ENCODE data around the gene FBN1.

Gene FBN1

DNA sequence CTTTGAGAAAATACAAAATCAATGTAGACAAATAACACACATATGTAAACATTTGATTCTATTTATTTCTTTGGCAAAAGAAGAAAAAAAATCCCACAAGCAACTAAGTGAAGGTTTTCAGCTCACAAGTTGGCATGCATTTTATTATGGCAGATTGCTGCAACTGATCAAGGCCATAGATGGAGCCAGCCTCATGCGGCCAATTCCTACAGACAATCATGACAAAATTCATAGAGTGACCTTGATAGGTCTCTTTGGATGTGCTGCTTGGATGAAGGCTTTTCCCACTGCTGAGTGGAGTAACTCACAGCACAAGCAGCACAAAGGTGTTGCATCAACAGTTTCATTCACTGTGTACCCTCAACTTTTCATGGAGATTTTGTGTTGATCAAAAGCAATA is 22.1 kb downstream of the FBN1 start:
- DNase-seq (ENCODE audit: low read depth in 1 of 2, low spot score in 1 of 2) = no peak

- no peak for DNase-seq (ENCODE audit: low read depth in 1 of 2, low spot score in 1 of 2)
Observed at GRCh38 chr15:48622237-48622636, 23.3 kb downstream of the FBN1 start.

GRCh38 chr15:48619446-48619845 is 26.1 kb downstream of the FBN1 start:
- no peak for DNase-seq (ENCODE audit: low read depth in 1 of 2, low spot score in 1 of 2)

DNA sequence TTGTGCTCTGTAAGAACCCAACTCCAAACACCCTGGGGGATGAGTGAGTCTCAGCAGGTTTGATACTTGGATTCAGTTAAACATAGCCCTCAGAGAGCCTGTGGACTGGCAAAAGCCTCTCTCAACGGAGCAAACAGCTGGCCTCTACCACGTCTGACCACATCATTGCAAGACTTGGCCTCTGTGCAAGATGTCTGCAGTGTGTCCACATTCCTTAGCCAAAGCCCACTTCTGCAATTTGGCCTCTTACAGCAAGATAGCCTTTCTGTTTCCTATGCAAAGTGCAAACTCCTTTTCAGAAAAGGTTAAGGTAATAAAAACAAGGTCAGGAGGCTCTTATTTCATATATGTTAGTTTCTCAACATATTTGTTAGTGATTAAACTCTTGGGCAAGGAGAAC is 27.9 kb downstream of the FBN1 start:
- no peak for DNase-seq (ENCODE audit: low read depth in 1 of 2, low spot score in 1 of 2)

GRCh38 chr15:48616216-48616615 is 29.3 kb downstream of the FBN1 start:
- no peak for DNase-seq (ENCODE audit: low read depth in 1 of 2, low spot score in 1 of 2)

GRCh38 chr15:48614051-48614450 is 31.5 kb downstream of the FBN1 start:
- DNase-seq (ENCODE audit: low read depth in 1 of 2, low spot score in 1 of 2) = no peak

GRCh38 chr15:48609486-48609885 is 36.0 kb downstream of the FBN1 start:
- DNase-seq (ENCODE audit: low read depth in 1 of 2, low spot score in 1 of 2) = no peak

DNA sequence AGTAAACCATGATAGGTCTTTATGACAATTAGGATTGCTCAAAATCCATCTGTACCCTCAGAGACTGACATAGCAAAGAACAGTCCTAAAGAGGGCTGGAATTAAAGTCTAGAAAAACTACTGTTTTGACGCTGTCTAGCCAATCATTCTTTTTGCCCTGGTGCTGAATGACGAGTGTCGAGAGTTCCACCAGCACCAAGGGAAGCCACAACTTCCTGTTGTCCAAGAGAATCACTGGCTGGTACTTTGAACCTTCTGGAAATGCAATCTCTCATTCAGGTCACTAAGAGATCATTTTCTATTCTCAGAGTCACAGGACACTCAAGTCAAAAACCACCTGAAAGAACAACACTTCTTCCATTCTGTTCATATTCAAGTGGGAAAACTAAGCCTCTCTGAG is 37.7 kb downstream of the FBN1 start:
- no peak for DNase-seq (ENCODE audit: low read depth in 1 of 2, low spot score in 1 of 2)

- DNase-seq (ENCODE audit: low read depth in 1 of 2, low spot score in 1 of 2) = no peak
Observed at GRCh38 chr15:48604567-48604966, 40.9 kb downstream of the FBN1 start.

DNA sequence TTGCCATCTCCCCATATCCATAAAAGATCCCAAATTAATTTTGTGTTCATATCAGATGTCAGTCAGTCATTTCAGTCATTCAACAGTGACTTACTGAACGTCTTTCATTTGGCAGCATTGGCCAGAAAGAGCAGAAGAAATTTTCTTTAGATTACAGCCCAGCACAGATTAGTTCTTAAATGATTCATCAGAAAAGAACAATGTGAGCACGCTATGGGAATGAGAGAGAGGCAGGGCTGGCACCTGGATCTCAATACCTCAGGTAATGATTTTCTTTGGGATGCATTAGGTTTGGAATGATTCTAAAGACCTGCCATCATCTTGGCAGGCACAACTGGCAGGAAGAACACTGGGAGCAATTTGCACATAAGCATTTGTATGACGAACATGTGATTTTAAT is 41.6 kb downstream of the FBN1 start:
- DNase-seq (ENCODE audit: low read depth in 1 of 2, low spot score in 1 of 2) = no peak

GRCh38 chr15:48603123-48603500 is 42.4 kb downstream of the FBN1 start:
- DNase-seq (ENCODE audit: low read depth in 1 of 2, low spot score in 1 of 2) = no peak

- DNase-seq (ENCODE audit: low read depth in 1 of 2, low spot score in 1 of 2) = no peak
Observed at GRCh38 chr15:48602358-48603122, 43.0 kb downstream of the FBN1 start.

DNA sequence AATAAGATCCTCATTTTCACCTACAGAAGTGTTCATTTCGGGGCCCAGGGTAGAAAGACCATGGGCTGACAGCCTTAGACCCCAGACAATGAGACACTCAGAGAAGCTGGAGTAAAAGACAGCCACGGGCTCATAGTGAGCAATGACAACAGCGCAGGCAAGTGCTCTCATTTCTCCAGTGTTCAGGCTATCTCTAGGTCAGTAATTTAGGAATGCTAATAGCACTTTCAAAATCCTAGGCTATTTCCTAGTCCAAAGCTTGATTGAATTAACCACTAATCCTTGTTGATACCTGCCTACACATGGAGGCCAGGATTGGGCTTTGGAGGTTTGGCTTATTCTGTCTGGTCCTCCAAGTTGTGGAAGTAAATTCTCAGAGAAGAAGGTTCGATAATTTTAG is 44.4 kb downstream of the FBN1 start:
- no peak for DNase-seq (ENCODE audit: low read depth in 1 of 2, low spot score in 1 of 2)

DNA sequence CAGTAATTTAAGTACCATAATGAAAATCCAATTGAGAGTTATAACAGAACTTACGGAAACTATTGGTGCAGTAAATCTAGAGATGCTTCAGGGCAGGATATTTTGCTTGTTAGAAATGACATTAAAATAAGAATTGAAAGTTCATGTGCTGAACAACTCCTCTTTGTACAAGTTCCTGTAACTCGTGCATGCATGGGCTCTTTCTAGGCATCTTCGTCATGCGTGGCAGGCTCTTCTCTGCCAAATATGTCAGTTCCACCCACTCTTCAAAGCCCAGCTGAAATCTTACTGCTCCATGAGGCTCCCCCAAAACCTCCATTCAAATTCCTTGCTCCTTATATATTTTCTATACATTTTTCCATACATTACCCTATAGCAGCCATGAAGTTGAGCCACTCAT is 48.7 kb downstream of the FBN1 start:
- no peak for DNase-seq (ENCODE audit: low read depth in 1 of 2, low spot score in 1 of 2)

- DNase-seq (ENCODE audit: low read depth in 1 of 2, low spot score in 1 of 2) = no peak
Observed at GRCh38 chr15:48596415-48596814, 49.1 kb downstream of the FBN1 start.

GRCh38 chr15:48595981-48596380 is 49.5 kb downstream of the FBN1 start:
- DNase-seq (ENCODE audit: low read depth in 1 of 2, low spot score in 1 of 2) = no peak

- DNase-seq (ENCODE audit: low read depth in 1 of 2, low spot score in 1 of 2) = no peak
Observed at GRCh38 chr15:48592933-48593332, 52.6 kb downstream of the FBN1 start.

DNA sequence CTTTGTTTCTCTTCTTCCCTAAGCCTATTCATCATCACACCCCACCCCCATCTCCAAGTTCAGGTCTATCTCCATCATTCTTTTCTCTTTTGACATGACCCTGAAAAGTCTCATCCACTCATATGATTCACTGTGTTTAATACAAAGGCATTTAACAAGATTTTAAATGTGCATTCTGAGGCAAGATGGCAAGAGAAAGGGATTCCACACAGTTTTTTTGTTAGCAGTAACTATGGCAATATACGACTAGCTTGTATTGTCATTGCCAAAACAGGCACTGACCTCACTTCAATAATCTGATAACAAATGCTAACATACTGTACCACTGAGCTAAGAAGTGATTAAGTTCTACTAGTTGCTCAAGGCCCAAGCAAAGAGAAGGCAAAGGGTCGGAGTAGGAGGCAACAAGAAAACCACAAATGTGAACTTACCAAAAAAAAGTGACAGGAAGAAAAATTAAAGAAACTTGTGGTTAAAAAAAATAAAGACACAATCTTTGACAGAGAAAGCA is 53.2 kb downstream of the FBN1 start:
- DNase-seq (ENCODE audit: low read depth in 1 of 2, low spot score in 1 of 2) = no peak

GRCh38 chr15:48590723-48591122 is 54.8 kb downstream of the FBN1 start:
- DNase-seq (ENCODE audit: low read depth in 1 of 2, low spot score in 1 of 2) = no peak

- DNase-seq (ENCODE audit: low read depth in 1 of 2, low spot score in 1 of 2) = no peak
Observed at GRCh38 chr15:48584812-48585563, 60.5 kb downstream of the FBN1 start.

DNA sequence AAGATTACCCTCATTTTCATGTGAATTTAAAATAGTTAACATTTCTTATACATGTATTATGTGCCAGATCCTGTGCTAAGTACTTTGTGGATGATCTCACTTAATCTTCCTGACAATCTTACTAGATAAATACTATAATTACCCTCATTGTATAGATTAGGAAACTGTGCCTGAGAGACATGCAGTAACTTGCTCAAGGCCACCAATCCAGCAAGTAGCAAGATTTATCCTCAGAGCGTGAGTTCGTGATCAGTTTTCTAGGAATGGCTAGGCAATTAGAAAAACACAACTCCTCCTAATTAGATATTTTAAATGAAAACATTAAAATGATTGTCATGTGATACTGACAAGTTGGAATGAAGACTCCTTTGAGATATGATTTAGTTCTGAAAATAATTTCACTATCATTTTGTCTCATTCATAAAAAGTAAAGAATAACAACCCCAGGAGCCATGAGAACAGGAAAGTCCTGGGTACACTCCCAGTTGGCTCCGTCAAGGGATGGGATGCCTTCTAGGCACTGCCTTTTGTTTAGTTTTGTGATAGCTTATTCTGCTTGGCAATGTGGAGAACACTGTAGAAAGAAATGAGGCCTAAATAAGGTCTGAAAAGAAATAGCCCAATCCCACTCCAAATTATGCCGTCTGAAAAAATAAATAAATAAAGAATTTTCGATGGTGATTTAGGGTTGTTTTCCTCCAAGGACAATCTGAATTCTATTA is 61.3 kb downstream of the FBN1 start:
- no peak for DNase-seq (ENCODE audit: low read depth in 1 of 2, low spot score in 1 of 2)

Data from activated CD4-positive, alpha-beta T cell treated with anti-CD3 and anti-CD28 coated beads, Interleukin-2, amount 50 U/mL, for 24 hours (primary cell).